Pulmonary artery endothelial cell (primary cell): ENCODE results near the gene TFB2M. TPM values are rescaled to one million over a fixed set of nuclear protein-coding genes. Genes with fewer than 3 reads are reported as not detected.

ENCODE experiments used
- DNase-seq: peaks from one replicate; pipeline ENCODE4 v3.0.0-alpha.2; 2011; ENCODE audit warnings: low read depth, low spot score
- total RNA-seq: library from RNA; depleted of rRNA; stranded (reverse); fragments of >200 nt; gene quantifications from 2 replicates; pipeline ENCODE4 v1.2.3, GENCODE V29; 2014

The TFB2M gene
- total RNA-seq, 1 donor from 2014 or later = 20.2 TPM

- no peak for DNase-seq
Observed at GRCh38 chr1:246513619-246514343, 52.3 kb downstream of the TFB2M start.

GRCh38 chr1:246513041-246513440, 53.0 kb downstream of the TFB2M start:
- no peak for DNase-seq

GRCh38 chr1:246512635-246513034, 53.4 kb downstream of the TFB2M start:
- DNase-seq = no peak

GRCh38 chr1:246512230-246512629, 53.8 kb downstream of the TFB2M start:
- no peak for DNase-seq

- DNase-seq = no peak
Observed at GRCh38 chr1:246511203-246511602, 54.9 kb downstream of the TFB2M start.

- no peak for DNase-seq
Observed at GRCh38 chr1:246510147-246511030, 55.7 kb downstream of the TFB2M start.

- DNase-seq = no peak
Observed at GRCh38 chr1:246508897-246509688, 57.0 kb downstream of the TFB2M start.

DNA sequence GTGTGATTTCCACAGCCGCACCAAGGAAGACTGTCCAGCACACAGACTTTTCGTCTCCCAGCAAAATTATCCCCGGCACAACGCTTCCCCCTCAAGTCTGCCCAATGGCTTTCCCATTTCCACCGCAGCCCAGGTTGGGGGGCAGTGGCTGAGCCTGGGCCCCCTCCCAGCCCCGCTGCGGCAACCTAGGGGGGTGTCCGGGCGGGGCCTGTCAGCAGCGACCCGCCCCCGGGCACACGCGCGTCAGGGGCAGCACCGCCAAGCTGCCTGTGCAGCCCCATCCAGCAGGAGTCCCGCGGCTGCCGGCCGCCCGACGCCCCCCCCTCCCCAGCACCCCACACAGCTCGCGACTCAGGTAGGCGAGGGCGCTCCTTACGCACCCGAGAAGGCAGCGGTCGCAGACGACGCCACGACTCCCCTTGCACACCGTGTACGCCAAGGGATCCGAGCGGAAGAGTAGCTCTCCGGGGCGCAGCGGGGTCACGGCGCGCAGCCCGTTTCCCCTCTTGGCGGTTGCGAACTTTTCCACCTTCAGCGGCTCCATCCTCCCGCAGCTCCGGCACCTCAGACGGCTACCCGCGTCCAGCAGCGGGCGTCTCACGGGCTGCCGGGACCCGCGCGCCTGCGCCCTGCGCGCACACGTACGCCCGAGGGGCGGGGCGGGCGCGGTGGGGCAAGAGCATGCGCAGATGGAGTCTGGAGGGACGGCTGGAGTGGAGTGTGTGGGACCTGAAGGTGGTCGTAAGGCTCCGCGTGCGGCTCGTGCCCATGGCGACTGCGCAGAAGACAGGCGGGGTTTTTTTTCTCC, 59.2 kb downstream of the TFB2M start, which contains the start of gene SMYD3:
TSS of gene SMYD3 (minus strand) at position 606 of the 808 bp plus-strand sequence.
- DNase-seq = peak; percentile 11

DNA sequence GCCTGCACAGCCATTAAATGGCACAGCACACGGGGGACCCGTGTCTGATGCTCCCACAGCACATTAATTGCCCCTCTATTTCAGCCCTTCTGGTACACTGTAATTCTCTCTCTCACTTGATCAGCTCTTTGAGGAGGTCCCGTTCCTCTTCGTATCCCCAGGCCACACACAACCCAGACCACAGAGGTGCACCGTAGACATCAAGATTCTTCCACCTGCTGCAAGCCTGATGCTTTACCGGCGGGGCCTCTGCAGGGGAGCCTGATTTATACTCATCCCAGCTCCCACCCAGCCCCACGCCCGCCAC, 59.7 kb downstream of the TFB2M start:
- no peak for DNase-seq

DNA sequence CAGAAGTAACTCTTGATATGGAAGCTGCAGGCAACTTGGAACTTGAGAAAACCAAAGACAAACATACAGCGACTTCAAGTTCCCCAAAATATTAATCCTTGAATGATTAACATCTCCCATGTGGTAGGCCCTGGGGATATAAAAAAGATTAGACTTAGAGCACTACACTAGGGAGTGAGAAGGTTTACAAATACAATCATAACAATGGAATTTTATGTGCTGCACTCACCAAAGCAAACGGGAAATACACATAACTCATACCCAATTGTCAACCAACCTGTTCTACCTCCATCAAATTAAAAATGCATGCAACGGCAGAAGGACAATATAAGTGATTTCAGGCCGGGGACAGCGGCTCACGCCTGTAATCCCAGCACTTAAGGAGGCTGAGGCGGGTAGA, 62.7 kb downstream of the TFB2M start:
- DNase-seq = no peak

DNA sequence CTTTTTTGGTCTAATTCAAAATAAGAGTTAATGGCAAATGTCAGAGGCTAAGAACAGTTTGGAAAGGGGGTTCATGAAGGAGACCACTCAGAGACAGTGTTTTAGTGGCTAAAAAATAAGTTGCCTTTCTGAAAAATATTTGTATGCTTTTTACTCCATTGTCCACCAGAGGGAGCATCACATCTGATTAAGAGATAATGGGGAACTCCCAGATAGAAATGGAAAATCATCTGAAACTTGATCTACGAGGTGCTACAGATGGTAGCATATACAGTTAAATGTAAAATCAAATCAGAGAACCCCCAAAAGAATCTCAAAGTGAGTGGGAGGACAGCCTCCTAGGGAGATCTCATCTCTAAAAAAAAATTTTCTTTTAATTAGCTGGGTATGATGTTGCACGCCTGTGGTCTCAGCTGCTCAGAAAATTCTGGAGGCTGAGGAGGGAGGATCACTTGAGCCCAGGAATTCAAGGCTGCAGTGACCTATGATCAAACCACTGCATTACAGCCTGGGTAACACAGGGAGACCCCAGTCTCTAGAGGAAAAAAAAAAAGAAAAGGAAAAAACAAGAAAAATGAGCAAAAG, 68.6 kb downstream of the TFB2M start:
- DNase-seq = peak; percentile 37

- DNase-seq = peak; percentile 29
Observed at GRCh38 chr1:246492611-246493245, 73.3 kb downstream of the TFB2M start.

DNA sequence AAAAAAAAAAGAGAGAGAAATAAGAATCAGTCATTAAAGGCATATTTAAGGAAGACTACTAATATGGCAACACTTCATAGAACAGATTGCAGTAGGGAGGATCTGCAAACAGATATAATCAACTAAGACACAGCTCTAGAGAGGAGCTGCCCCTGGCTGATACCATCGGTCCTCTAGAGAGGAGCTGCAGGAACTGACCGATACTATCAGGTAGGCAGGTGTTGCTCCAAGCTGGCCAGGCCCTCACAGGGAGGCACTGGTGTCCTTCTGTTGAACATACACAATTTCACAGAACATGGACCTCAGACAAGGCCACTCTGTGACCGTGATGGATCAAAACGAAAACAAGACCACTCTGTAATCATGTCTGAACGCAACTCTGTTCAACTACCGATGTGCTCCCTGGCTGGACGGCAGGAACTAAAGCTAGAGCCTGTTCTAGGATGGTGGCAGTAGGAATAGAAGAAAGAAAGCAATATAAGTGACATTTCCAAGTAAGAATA, 74.5 kb downstream of the TFB2M start:
- no peak for DNase-seq

Other genes with a start within 250 kb of the TFB2M start
- 26.7 and 26.8 TPM in 2 replicates for gene SMYD3, start 59.0 kb downstream of the TFB2M start, total RNA-seq
- gene CNST, start 195 bp upstream of the TFB2M start, total RNA-seq = 14.2 and 17.5 TPM in 2 replicates
- 61.3 and 61.9 TPM in 2 replicates for gene SCCPDH, start 158.1 kb upstream of the TFB2M start, total RNA-seq